Measurements from ENCODE around the gene INVS. TPM values are rescaled to one million over a fixed set of nuclear protein-coding genes. Genes with fewer than 3 reads are reported as not detected.

INVS gene
- total RNA-seq, 1 donor from 2014 or later: 18.7 TPM

DNA sequence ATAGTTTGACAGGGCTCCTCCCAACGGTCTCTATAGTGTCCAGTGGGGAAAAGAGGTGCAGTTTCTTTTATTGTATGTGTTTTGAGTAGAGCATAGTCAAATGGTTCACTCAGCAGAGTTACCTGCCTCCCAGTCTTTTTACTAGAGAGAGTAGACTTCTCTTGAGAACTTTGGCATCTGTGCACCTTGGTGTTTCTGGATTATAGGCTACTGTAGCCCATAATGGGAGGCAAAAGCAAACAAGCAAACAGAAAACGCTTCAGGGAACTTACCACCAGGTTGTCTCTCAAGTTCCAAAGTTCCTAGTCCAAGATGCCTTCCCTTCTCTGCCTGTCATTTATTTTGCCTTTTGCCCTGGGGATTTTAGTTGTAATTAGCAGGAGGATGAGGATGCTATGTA, 26.2 kb downstream of the INVS start:
- TF ChIP-seq, protein P1, sequence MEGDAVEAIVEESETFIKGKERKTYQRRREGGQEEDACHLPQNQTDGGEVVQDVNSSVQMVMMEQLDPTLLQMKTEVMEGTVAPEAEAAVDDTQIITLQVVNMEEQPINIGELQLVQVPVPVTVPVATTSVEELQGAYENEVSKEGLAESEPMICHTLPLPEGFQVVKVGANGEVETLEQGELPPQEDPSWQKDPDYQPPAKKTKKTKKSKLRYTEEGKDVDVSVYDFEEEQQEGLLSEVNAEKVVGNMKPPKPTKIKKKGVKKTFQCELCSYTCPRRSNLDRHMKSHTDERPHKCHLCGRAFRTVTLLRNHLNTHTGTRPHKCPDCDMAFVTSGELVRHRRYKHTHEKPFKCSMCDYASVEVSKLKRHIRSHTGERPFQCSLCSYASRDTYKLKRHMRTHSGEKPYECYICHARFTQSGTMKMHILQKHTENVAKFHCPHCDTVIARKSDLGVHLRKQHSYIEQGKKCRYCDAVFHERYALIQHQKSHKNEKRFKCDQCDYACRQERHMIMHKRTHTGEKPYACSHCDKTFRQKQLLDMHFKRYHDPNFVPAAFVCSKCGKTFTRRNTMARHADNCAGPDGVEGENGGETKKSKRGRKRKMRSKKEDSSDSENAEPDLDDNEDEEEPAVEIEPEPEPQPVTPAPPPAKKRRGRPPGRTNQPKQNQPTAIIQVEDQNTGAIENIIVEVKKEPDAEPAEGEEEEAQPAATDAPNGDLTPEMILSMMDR (IDR thresholded peaks at IDR 0.05; ENCODE audit: insufficient read depth, low read length, poor library complexity, severe bottlenecking): no peak
- H3K36me3 ChIP-seq (ENCODE audit: control insufficient read depth, insufficient read depth, low read length): no peaks in the 10 kb centered on the region
- H3K4me3 ChIP-seq (ENCODE audit: low read depth, low read length): no peak overlapping the region
- no peak for DNase-seq (ENCODE audit: low read depth)
- no peaks in the 10 kb centered on the region for H3K27me3 ChIP-seq (ENCODE audit: control insufficient read depth, insufficient read depth, low read length)

DNA sequence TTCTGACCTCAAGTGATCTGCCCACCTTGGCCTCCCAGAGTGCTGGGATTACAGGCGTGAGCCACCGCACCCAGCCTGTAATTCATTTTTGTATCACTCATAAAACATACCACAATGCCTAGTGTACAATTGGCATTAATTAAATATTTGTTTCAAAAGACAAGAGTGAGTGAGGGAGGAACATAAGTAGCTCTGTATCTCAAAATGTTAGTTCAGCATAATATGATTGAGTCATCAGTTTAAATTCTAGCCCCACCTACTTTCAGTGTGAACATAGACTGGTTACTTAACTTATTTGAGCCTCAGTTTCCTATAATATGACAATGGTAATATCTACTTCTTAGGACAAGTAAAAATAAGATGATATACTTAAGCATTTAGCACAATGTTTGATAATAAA, 26.9 kb downstream of the INVS start:
- DNase-seq (ENCODE audit: low read depth): no peak

DNA sequence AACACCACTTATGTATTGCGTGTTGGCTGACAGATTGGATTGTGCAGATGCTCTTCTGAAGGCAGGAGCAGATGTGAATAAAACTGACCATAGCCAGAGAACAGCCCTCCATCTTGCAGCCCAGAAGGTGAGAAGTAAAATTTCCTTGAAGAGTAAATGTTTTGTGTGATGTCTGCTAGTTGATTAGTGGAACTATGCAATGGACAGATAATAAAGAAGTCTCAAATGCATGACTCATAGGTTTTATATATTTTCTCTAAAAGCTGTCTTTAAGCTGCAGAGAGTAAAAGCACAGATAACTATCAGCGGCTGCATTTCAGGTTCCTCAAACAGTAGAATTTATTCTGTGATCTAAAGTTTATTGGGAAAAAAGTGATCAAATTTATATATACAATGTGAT, 27.4 kb downstream of the INVS start:
- H3K27me3 ChIP-seq (ENCODE audit: control insufficient read depth, insufficient read depth, low read length): no peaks in the 10 kb centered on the region
- no peak overlapping the region for H3K4me3 ChIP-seq (ENCODE audit: low read depth, low read length)
- H3K36me3 ChIP-seq (ENCODE audit: control insufficient read depth, insufficient read depth, low read length): no peaks in the 10 kb centered on the region
- TF ChIP-seq, protein P1 (IDR thresholded peaks at IDR 0.05; ENCODE audit: insufficient read depth, low read length, poor library complexity, severe bottlenecking): no peak
- DNase-seq (ENCODE audit: low read depth): no peak

More for the DNA sequence above, 26.9 kb downstream of the INVS start:
- no peaks in the 10 kb centered on the region for H3K36me3 ChIP-seq (ENCODE audit: control insufficient read depth, insufficient read depth, low read length)
- H3K4me3 ChIP-seq (ENCODE audit: low read depth, low read length): no peak overlapping the region
- H3K27me3 ChIP-seq (ENCODE audit: control insufficient read depth, insufficient read depth, low read length): no peaks in the 10 kb centered on the region
- TF ChIP-seq, protein P1 (IDR thresholded peaks at IDR 0.05; ENCODE audit: insufficient read depth, low read length, poor library complexity, severe bottlenecking): no peak

DNA sequence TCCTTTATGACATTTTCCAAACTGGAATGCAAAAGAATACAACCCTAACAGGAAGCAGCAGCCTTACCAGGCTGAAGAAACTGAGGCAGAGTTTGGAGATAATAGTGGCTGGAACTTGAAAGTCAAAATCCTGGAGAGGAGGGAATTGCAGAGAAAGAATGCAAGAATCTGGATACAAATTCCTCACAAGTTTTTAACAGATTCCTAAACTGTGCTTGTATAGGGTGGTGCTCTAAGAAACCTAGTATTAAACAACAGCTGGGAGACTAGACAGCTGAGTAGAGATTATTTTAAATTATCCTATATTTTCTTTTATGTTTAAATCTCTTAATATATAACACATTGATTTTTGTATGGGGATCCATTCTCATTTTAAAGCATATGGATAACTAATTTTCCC, 30.7 kb downstream of the INVS start:
- H3K36me3 ChIP-seq (ENCODE audit: control insufficient read depth, insufficient read depth, low read length): no peaks in the 10 kb centered on the region
- H3K4me3 ChIP-seq (ENCODE audit: low read depth, low read length): no peak overlapping the region
- no peaks in the 10 kb centered on the region for H3K27me3 ChIP-seq (ENCODE audit: control insufficient read depth, insufficient read depth, low read length)
- TF ChIP-seq, protein P1 (IDR thresholded peaks at IDR 0.05; ENCODE audit: insufficient read depth, low read length, poor library complexity, severe bottlenecking): no peak
- DNase-seq (ENCODE audit: low read depth): no peak

DNA sequence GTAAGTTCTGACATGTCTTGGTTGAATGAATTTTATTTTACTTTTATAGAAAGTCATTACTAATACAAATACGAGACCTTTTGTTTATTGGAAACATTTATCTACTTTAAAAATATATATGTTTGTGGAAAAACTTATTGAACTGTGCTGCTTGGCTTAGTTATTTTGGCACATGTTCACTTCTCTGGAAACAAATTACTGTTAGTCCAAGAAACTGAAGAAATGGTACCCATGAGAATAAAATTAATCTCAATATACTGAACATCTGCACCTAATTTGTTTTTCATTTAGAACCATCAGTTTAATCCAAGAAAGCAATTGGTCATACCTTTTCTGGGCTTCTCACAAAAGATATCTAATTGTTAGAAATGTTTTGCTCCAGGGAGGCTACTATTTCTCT, 32.2 kb downstream of the INVS start:
- TF ChIP-seq, protein P1 (IDR thresholded peaks at IDR 0.05; ENCODE audit: insufficient read depth, low read length, poor library complexity, severe bottlenecking): no peak
- no peaks in the 10 kb centered on the region for H3K36me3 ChIP-seq (ENCODE audit: control insufficient read depth, insufficient read depth, low read length)
- H3K27me3 ChIP-seq (ENCODE audit: control insufficient read depth, insufficient read depth, low read length): no peaks in the 10 kb centered on the region
- DNase-seq (ENCODE audit: low read depth): no peak
- H3K4me3 ChIP-seq (ENCODE audit: low read depth, low read length): no peak overlapping the region

DNA sequence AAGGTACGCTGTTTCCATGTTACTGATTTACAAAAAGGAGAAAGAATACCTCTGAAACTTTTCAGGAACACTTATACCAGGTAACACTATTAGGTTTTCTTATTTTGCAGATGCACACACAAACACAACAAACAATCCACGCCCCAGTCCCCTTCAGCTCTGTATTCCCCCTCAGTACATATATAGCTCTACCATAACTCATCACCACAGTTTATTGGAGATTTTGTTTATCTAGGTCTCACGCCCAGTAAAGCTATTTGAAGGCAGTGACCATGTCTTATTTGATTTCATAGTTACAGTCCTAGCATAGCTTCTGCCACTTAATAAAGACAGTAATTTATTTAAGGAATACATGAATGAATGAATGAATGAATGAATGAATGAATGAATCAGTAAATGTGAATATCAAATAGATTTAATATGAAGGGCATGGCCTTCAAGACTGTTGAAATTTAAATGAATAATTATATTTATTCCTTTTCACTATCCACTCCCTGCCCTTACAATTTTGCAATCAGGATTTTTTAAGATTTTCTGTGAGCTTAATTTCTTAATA, 32.9 kb downstream of the INVS start:
- TF ChIP-seq, protein P1 (IDR thresholded peaks at IDR 0.05; ENCODE audit: insufficient read depth, low read length, poor library complexity, severe bottlenecking): no peak
- no peak for DNase-seq (ENCODE audit: low read depth)

More for the DNA sequence above, 32.9 kb downstream of the INVS start:
- Histone ChIP-seq H3K4me3 (ENCODE audit: low read depth, low read length) (no peak overlapping the region), H3K27me3 (ENCODE audit: control insufficient read depth, insufficient read depth, low read length) (no peaks in the 10 kb centered on the region), H3K36me3 (ENCODE audit: control insufficient read depth, insufficient read depth, low read length) (no peaks in the 10 kb centered on the region)
